ENCODE data around the gene TARS2. TPM values are rescaled to one million over a fixed set of nuclear protein-coding genes. Genes with fewer than 3 reads are reported as not detected.

The TARS2 gene
- total RNA-seq, 6 donors from 2014 or later: 7.1 to 24.1 (median 14.2) TPM

- no peaks in the 10 kb centered on the region for H3K27me3 ChIP-seq
- WGBS, 2 donors: 53 to 63% methylated on average over 2 of the region's 2 CpGs
- H3K9me3 ChIP-seq: no peaks in the 10 kb centered on the region
- no peak for ATAC-seq (ENCODE audit: low FRiP score in 2 of 2)
- no peaks in the 10 kb centered on the region for H3K36me3 ChIP-seq
- DNase-seq: no peak
- H3K27ac ChIP-seq: no peak overlapping the region
- no peak overlapping the region for H3K4me3 ChIP-seq
- TF ChIP-seq EP300 (IDR thresholded peaks at IDR 0.05): no peak
- TF ChIP-seq POLR2A (IDR thresholded peaks at IDR 0.05): no peak
- no peak for TF ChIP-seq CTCF (IDR thresholded peaks at IDR 0.05)
- TF ChIP-seq POLR2AphosphoS5 (IDR thresholded peaks at IDR 0.05): no peak
- H3K4me1 ChIP-seq: peaks cover 8 to 19% (median 11%) of the 10 kb centered on the region in 4 donors
Measured at GRCh38 chr1:150479927-150480352, 7.3 kb upstream of the TARS2 start.

DNA sequence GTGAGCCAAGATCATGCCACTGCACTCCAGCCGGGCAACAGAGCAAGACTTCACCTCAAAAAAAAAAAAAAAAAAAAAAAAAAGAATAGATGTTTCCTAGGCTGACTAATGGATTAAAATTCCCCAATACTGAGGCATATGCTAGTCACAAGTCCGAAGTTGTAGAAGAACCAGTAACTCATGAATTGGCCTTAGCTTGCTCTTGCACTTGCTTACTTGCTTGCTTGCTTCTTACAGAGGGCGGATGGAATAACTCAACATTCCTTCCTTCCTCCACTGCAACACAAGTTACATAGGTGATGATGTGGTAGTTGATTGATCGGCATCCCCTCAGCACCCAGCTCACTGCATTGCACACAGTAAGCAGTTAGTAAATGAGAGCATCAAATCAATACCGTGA lies 2.8 kb upstream of the TARS2 start:
- Histone ChIP-seq H3K27ac (no peak overlapping the region), H3K27me3 (peaks cover 0 to 3% (median 0%) of the 10 kb centered on the region in 4 donors), H3K9me3 (no peaks in the 10 kb centered on the region), H3K36me3 (peaks cover 0 to 8% (median 0%) of the 10 kb centered on the region in 4 donors), H3K4me1 (peaks cover 6 to 8% (median 8%) of the 10 kb centered on the region in 4 donors), H3K4me3 (no peak overlapping the region)
- WGBS, 2 donors: 80 to 88% methylated on average over 5 of the region's 5 CpGs
- no peak for TF ChIP-seq POLR2AphosphoS5 (IDR thresholded peaks at IDR 0.05)
- TF ChIP-seq CTCF (IDR thresholded peaks at IDR 0.05): no peak
- TF ChIP-seq EP300 (IDR thresholded peaks at IDR 0.05): no peak
- no peak for TF ChIP-seq POLR2A (IDR thresholded peaks at IDR 0.05)
- DNase-seq: no peak
- ATAC-seq (ENCODE audit: low FRiP score in 2 of 2): no peak

GRCh38 chr1:150484861-150485260 lies 2.4 kb upstream of the TARS2 start:
- ATAC-seq (ENCODE audit: low FRiP score in 2 of 2): no peak
- TF ChIP-seq POLR2AphosphoS5 (IDR thresholded peaks at IDR 0.05) (no peak), POLR2A (IDR thresholded peaks at IDR 0.05) (no peak), EP300 (IDR thresholded peaks at IDR 0.05) (no peak), CTCF (IDR thresholded peaks at IDR 0.05) (no peak)
- no peak overlapping the region for H3K27ac ChIP-seq

GRCh38 chr1:150487763-150488115 lies 520 bp downstream of the TARS2 start:
- WGBS, 2 donors: 0 to 4% methylated on average over 6 to 7 of the region's 7 CpGs
- DNase-seq: no peak
- Histone ChIP-seq H3K4me1 (peaks cover 6 to 8% (median 8%) of the 10 kb centered on the region in 4 donors), H3K27me3 (peaks cover 0 to 3% (median 0%) of the 10 kb centered on the region in 4 donors), H3K4me3 (peak overlapping the region; percentile 65 to 81 (median 68)), H3K27ac (peak overlapping the region; percentile 71 to 87 (median 77)), H3K9me3 (no peaks in the 10 kb centered on the region), H3K36me3 (peaks cover 0 to 42% (median 14%) of the 10 kb centered on the region in 4 donors)
- ATAC-seq (ENCODE audit: low FRiP score in 2 of 2): no peak
- TF ChIP-seq EP300 (IDR thresholded peaks at IDR 0.05) (no peak), POLR2A (IDR thresholded peaks at IDR 0.05) (no peak), POLR2AphosphoS5 (IDR thresholded peaks at IDR 0.05) (no peak), CTCF (IDR thresholded peaks at IDR 0.05) (no peak)

More at GRCh38 chr1:150484861-150485260, 2.4 kb upstream of the TARS2 start:
- Histone ChIP-seq H3K9me3 (no peaks in the 10 kb centered on the region), H3K27me3 (peaks cover 0 to 3% (median 0%) of the 10 kb centered on the region in 4 donors), H3K4me3 (no peak overlapping the region), H3K4me1 (peaks cover 6 to 8% (median 8%) of the 10 kb centered on the region in 4 donors), H3K36me3 (peaks cover 0 to 13% (median 0%) of the 10 kb centered on the region in 4 donors)
- 26 to 37% methylated on average over 2 of the region's 2 CpGs for WGBS, 2 donors
- no peak for DNase-seq

DNA sequence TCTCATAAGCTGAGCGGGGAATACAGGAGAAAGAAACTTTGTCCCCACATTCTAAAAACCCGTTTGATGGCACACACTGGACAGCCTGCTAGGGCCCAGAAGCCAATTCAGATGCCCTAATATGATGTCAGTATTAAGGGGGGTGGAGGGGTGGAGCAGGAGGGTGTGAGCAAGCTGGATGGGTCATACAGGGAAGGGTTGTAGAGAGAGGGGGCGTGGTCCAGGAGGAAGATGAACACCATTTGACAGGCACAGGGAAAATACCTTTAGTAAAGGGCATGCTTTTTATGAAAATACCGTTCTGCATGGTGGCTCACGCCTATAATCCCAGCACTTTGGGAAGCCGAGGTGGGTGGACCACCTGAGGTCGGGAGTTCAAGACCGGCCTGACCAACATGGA lies 6.0 kb downstream of the TARS2 start:
- no peak overlapping the region for H3K4me3 ChIP-seq
- TF ChIP-seq POLR2A (IDR thresholded peaks at IDR 0.05) (no peak), POLR2AphosphoS5 (IDR thresholded peaks at IDR 0.05) (no peak), CTCF (IDR thresholded peaks at IDR 0.05) (no peak), EP300 (IDR thresholded peaks at IDR 0.05) (no peak)
- no peak for DNase-seq
- no peaks in the 10 kb centered on the region for H3K9me3 ChIP-seq
- WGBS, 2 donors: 94 to 95% methylated on average over 8 of the region's 8 CpGs
- H3K27me3 ChIP-seq: no peaks in the 10 kb centered on the region
- no peak for ATAC-seq (ENCODE audit: low FRiP score in 2 of 2)
- H3K27ac ChIP-seq: no peak overlapping the region
- peaks cover 2 to 3% (median 2%) of the 10 kb centered on the region in 4 donors for H3K4me1 ChIP-seq
- H3K36me3 ChIP-seq: peaks cover 0 to 82% (median 34%) of the 10 kb centered on the region in 4 donors

Measured in upper lobe of left lung (tissue), 6 donors.